Peyer's patch (tissue), 4 donors: ENCODE measurements around the gene ICE1.

Experiments
- POLR2A ChIP-seq, 2 donors: fragments of 450-650 bp; IDR thresholded peaks; one replicate each; pipeline ENCODE4 v1.5.1; 2017; ENCODE audit warnings: antibody characterized with exemption in 2 of 2, mild to moderate bottlenecking in 2 of 2, moderate library complexity in 2 of 2
- TF ChIP-seq, protein P1 (sequence below), 6 experiments: fragments of 450-650 bp in 4 of 6; fragments of 200-600 bp in 2 of 6; sonication (generic) in 1 of 6; IDR thresholded peaks; one replicate each; pipeline ENCODE4 v1.5.1; 2017 to 2019; ENCODE audit warnings: antibody characterized with exemption in 6 of 6, mild to moderate bottlenecking in 3 of 6, moderate library complexity in 1 of 6

DNA sequence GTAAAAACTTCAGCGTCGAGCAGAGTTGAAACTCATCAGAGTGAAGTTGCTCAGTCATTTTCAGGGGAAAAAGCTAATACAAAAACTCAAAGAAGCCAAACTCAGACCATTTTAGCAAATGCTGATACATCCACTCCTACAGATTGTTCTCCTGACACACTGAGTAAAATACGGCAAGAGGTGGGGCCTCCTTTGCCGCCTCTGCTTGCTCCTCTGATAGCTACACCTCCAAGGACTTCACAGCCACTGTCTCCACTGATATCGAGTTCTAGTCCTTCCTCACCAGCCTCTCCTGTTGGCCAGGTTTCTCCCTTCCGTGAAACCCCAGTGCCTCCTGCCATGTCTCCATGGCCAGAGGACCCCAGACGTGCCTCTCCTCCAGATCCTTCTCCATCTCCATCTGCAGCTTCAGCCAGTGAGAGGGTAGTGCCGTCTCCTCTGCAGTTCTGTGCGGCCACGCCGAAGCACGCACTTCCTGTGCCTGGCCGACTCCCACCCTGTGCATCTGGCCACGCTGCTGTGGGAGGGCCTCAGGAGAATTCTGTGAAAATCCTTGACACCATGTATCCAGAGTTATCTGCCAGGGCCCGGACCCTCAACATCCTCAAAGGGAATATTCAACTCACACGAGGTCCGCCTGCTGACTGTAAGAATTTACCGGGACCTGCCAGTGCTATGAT lies 41.7 kb downstream of the ICE1 start:
- TF ChIP-seq POLR2A (IDR thresholded peaks at IDR 0.05), result no peak
- TF ChIP-seq, protein P1, sequence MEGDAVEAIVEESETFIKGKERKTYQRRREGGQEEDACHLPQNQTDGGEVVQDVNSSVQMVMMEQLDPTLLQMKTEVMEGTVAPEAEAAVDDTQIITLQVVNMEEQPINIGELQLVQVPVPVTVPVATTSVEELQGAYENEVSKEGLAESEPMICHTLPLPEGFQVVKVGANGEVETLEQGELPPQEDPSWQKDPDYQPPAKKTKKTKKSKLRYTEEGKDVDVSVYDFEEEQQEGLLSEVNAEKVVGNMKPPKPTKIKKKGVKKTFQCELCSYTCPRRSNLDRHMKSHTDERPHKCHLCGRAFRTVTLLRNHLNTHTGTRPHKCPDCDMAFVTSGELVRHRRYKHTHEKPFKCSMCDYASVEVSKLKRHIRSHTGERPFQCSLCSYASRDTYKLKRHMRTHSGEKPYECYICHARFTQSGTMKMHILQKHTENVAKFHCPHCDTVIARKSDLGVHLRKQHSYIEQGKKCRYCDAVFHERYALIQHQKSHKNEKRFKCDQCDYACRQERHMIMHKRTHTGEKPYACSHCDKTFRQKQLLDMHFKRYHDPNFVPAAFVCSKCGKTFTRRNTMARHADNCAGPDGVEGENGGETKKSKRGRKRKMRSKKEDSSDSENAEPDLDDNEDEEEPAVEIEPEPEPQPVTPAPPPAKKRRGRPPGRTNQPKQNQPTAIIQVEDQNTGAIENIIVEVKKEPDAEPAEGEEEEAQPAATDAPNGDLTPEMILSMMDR (IDR thresholded peaks at IDR 0.05), result no peak
